ENCODE results near the gene PARP15. TPM values are rescaled to one million over a fixed set of nuclear protein-coding genes. Genes with fewer than 3 reads are reported as not detected.

The PARP15 gene
- total and polyA plus RNA-seq, 4 donors = 2.4 to 6.1 (median 4.4) TPM

GRCh38 chr3:122615303-122615702, 37.9 kb downstream of the PARP15 start:
- WGBS, 2 donors = 65 to 66% methylated on average over 3 of the region's 3 CpGs
- no peak for TF ChIP-seq CTCF (IDR thresholded peaks at IDR 0.05; ENCODE audit: control extremely low read depth, extremely low read depth)
- DNase-seq (no peak), ATAC-seq (ENCODE audit: insufficient read depth, low FRiP score) (no peak)
- Histone ChIP-seq H3K4me1 (ENCODE audit: control insufficient read depth in 5 of 5, insufficient read depth in 5 of 5, low read length in 5 of 5) (peaks cover 0 to 16% (median 0%) of the 10 kb centered on the region in 5 donors), H3K9ac (ENCODE audit: insufficient read depth in 1 of 2, low read length in 2 of 2) (no peak overlapping the region), H3K27ac (ENCODE audit: low read depth in 1 of 2, low read length in 1 of 2) (no peak overlapping the region), H3K4me3 (no peak overlapping the region), H3K36me3 (ENCODE audit: control insufficient read depth in 4 of 4, insufficient read depth in 4 of 4, low read length in 4 of 4) (no peaks in the 10 kb centered on the region), H3K9me3 (ENCODE audit: control insufficient read depth in 4 of 4, insufficient read depth in 3 of 4, low read length in 3 of 4) (no peaks in the 10 kb centered on the region), H3K27me3 (ENCODE audit: control insufficient read depth in 3 of 3, insufficient read depth in 3 of 3, low read length in 2 of 3) (peaks cover 0 to 10% (median 0%) of the 10 kb centered on the region in 3 donors)

DNA sequence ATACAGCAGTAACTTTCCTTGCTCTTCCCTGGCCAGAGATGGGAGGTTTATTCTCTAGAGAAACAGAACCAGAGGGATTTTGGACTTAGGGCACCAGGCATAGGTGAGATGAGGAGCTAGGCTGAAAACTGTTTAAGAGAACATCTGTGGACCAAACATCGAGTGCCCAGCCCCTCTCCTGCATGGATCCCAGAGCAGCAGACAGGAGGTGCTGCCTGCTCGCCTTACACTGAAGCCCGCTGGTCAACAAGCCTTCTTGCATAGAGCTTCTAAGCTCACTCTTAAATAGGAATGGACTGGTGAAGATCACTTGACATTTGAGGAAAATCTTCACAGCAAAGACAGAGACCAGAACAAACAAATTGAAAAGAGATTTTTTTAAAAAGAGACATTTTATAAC, 41.2 kb downstream of the PARP15 start:
- H3K9ac ChIP-seq (ENCODE audit: insufficient read depth in 1 of 2, low read length in 2 of 2) = no peak overlapping the region
- no peak overlapping the region for H3K4me3 ChIP-seq
- no peak for ATAC-seq (ENCODE audit: insufficient read depth, low FRiP score)
- H3K9me3 ChIP-seq (ENCODE audit: control insufficient read depth in 4 of 4, insufficient read depth in 3 of 4, low read length in 3 of 4) = no peaks in the 10 kb centered on the region
- peaks cover 0 to 7% (median 0%) of the 10 kb centered on the region in 5 donors for H3K4me1 ChIP-seq (ENCODE audit: control insufficient read depth in 5 of 5, insufficient read depth in 5 of 5, low read length in 5 of 5)
- H3K36me3 ChIP-seq (ENCODE audit: control insufficient read depth in 4 of 4, insufficient read depth in 4 of 4, low read length in 4 of 4) = no peaks in the 10 kb centered on the region
- peaks cover 0 to 11% (median 0%) of the 10 kb centered on the region in 3 donors for H3K27me3 ChIP-seq (ENCODE audit: control insufficient read depth in 3 of 3, insufficient read depth in 3 of 3, low read length in 2 of 3)
- DNase-seq = no peak
- 80 to 92% methylated on average over 3 of the region's 3 CpGs for WGBS, 2 donors
- no peak for TF ChIP-seq CTCF (IDR thresholded peaks at IDR 0.05; ENCODE audit: control extremely low read depth, extremely low read depth)
- no peak overlapping the region for H3K27ac ChIP-seq (ENCODE audit: low read depth in 1 of 2, low read length in 1 of 2)

DNA sequence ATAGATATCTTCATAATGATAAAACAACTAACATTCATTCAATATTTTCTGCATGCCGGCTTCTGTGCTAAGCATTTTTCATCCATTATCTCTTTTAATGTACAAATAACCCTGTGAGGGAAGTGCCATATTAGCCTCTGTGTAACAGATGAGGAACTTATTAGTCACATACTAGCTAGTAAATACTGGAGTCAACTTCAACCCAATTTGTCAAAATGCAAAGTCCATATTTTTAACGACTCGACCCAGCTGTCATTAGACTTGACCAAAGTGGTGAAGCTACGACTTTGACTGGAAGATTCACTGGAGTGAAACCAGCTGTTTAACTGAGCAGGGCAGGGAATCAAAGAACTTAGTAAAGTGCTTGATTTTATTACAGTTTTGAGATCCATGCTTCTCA, 41.6 kb downstream of the PARP15 start:
- ATAC-seq (ENCODE audit: insufficient read depth, low FRiP score) (no peak), DNase-seq (no peak)
- TF ChIP-seq CTCF (IDR thresholded peaks at IDR 0.05; ENCODE audit: control extremely low read depth, extremely low read depth) = no peak
- no peak overlapping the region for H3K4me3 ChIP-seq
- 65 to 81% methylated on average over 4 of the region's 4 CpGs for WGBS, 2 donors
- no peak overlapping the region for H3K9ac ChIP-seq (ENCODE audit: insufficient read depth in 1 of 2, low read length in 2 of 2)
- no peak overlapping the region for H3K27ac ChIP-seq (ENCODE audit: low read depth in 1 of 2, low read length in 1 of 2)
- H3K4me1 ChIP-seq (ENCODE audit: control insufficient read depth in 5 of 5, insufficient read depth in 5 of 5, low read length in 5 of 5) = peaks cover 0 to 6% (median 0%) of the 10 kb centered on the region in 5 donors
- no peaks in the 10 kb centered on the region for H3K9me3 ChIP-seq (ENCODE audit: control insufficient read depth in 4 of 4, insufficient read depth in 3 of 4, low read length in 3 of 4)
- H3K36me3 ChIP-seq (ENCODE audit: control insufficient read depth in 4 of 4, insufficient read depth in 4 of 4, low read length in 4 of 4) = no peaks in the 10 kb centered on the region
- H3K27me3 ChIP-seq (ENCODE audit: control insufficient read depth in 3 of 3, insufficient read depth in 3 of 3, low read length in 2 of 3) = peaks cover 0 to 11% (median 0%) of the 10 kb centered on the region in 3 donors

- Histone ChIP-seq H3K36me3 (ENCODE audit: control insufficient read depth in 4 of 4, insufficient read depth in 4 of 4, low read length in 4 of 4) (no peaks in the 10 kb centered on the region), H3K9me3 (ENCODE audit: control insufficient read depth in 4 of 4, insufficient read depth in 3 of 4, low read length in 3 of 4) (no peaks in the 10 kb centered on the region), H3K27me3 (ENCODE audit: control insufficient read depth in 3 of 3, insufficient read depth in 3 of 3, low read length in 2 of 3) (peaks cover 0 to 11% (median 0%) of the 10 kb centered on the region in 3 donors), H3K9ac (ENCODE audit: insufficient read depth in 1 of 2, low read length in 2 of 2) (peak overlapping the region in 1 of 2 donors; percentile 23), H3K4me3 (no peak overlapping the region), H3K27ac (ENCODE audit: low read depth in 1 of 2, low read length in 1 of 2) (no peak overlapping the region), H3K4me1 (ENCODE audit: control insufficient read depth in 5 of 5, insufficient read depth in 5 of 5, low read length in 5 of 5) (peaks cover 0 to 6% (median 0%) of the 10 kb centered on the region in 5 donors)
- TF ChIP-seq CTCF (IDR thresholded peaks at IDR 0.05; ENCODE audit: control extremely low read depth, extremely low read depth) = no peak
- WGBS, 2 donors = 64 to 78% methylated on average over 4 of the region's 4 CpGs
- ATAC-seq (ENCODE audit: insufficient read depth, low FRiP score) = no peak
- no peak for DNase-seq
Observed at GRCh38 chr3:122620399-122620798, 42.9 kb downstream of the PARP15 start.

Data from lung (tissue), 12 donors.